ENCODE measurements around the gene PTK6. TPM values are rescaled to one million over a fixed set of nuclear protein-coding genes. Genes with fewer than 3 reads are reported as not detected.

The PTK6 gene
- total RNA-seq, 1 experiment from 2014 or later, result 0.14 TPM

- no peaks in the 10 kb centered on the region for H3K36me3 ChIP-seq (replicated peaks; ENCODE audit: control insufficient read depth, insufficient read depth, low read length)
- no peaks in the 10 kb centered on the region for H3K27me3 ChIP-seq (ENCODE audit: control insufficient read depth, insufficient read depth, low read length)
- H3K4me3 ChIP-seq (ENCODE audit: insufficient read depth, low read depth, low read length), result no peak overlapping the region
- no peak for DNase-seq
Observed at GRCh38 chr20:63544958-63545516, 7.9 kb upstream of the PTK6 start.

- Histone ChIP-seq H3K27me3 (ENCODE audit: control insufficient read depth, insufficient read depth, low read length) (no peaks in the 10 kb centered on the region), H3K36me3 (replicated peaks; ENCODE audit: control insufficient read depth, insufficient read depth, low read length) (no peaks in the 10 kb centered on the region), H3K4me3 (ENCODE audit: insufficient read depth, low read depth, low read length) (no peak overlapping the region)
- no peak for DNase-seq
Observed at GRCh38 chr20:63544241-63544957, 7.2 kb upstream of the PTK6 start.

GRCh38 chr20:63543733-63544132 is 6.6 kb upstream of the PTK6 start:
- DNase-seq, result no peak
- no peak overlapping the region for H3K4me3 ChIP-seq (ENCODE audit: insufficient read depth, low read depth, low read length)
- no peaks in the 10 kb centered on the region for H3K27me3 ChIP-seq (ENCODE audit: control insufficient read depth, insufficient read depth, low read length)
- H3K36me3 ChIP-seq (replicated peaks; ENCODE audit: control insufficient read depth, insufficient read depth, low read length), result no peaks in the 10 kb centered on the region

GRCh38 chr20:63543131-63543530 is 6.0 kb upstream of the PTK6 start:
- Histone ChIP-seq H3K4me3 (ENCODE audit: insufficient read depth, low read depth, low read length) (no peak overlapping the region), H3K27me3 (ENCODE audit: control insufficient read depth, insufficient read depth, low read length) (no peaks in the 10 kb centered on the region), H3K36me3 (replicated peaks; ENCODE audit: control insufficient read depth, insufficient read depth, low read length) (no peaks in the 10 kb centered on the region)
- DNase-seq, result no peak

GRCh38 chr20:63542696-63543095 is 5.5 kb upstream of the PTK6 start:
- Histone ChIP-seq H3K36me3 (replicated peaks; ENCODE audit: control insufficient read depth, insufficient read depth, low read length) (no peaks in the 10 kb centered on the region), H3K4me3 (ENCODE audit: insufficient read depth, low read depth, low read length) (no peak overlapping the region), H3K27me3 (ENCODE audit: control insufficient read depth, insufficient read depth, low read length) (no peaks in the 10 kb centered on the region)
- no peak for DNase-seq

- no peaks in the 10 kb centered on the region for H3K36me3 ChIP-seq (replicated peaks; ENCODE audit: control insufficient read depth, insufficient read depth, low read length)
- no peak overlapping the region for H3K4me3 ChIP-seq (ENCODE audit: insufficient read depth, low read depth, low read length)
- no peak for DNase-seq
- no peaks in the 10 kb centered on the region for H3K27me3 ChIP-seq (ENCODE audit: control insufficient read depth, insufficient read depth, low read length)
Observed at GRCh38 chr20:63542031-63542559, 4.9 kb upstream of the PTK6 start.

GRCh38 chr20:63541371-63541770 is 4.2 kb upstream of the PTK6 start:
- no peak for DNase-seq
- no peaks in the 10 kb centered on the region for H3K27me3 ChIP-seq (ENCODE audit: control insufficient read depth, insufficient read depth, low read length)
- no peaks in the 10 kb centered on the region for H3K36me3 ChIP-seq (replicated peaks; ENCODE audit: control insufficient read depth, insufficient read depth, low read length)
- no peak overlapping the region for H3K4me3 ChIP-seq (ENCODE audit: insufficient read depth, low read depth, low read length)

- DNase-seq, result no peak
- Histone ChIP-seq H3K36me3 (replicated peaks; ENCODE audit: control insufficient read depth, insufficient read depth, low read length) (no peaks in the 10 kb centered on the region), H3K4me3 (ENCODE audit: insufficient read depth, low read depth, low read length) (no peak overlapping the region), H3K27me3 (ENCODE audit: control insufficient read depth, insufficient read depth, low read length) (no peaks in the 10 kb centered on the region)
Observed at GRCh38 chr20:63540417-63541186, 3.4 kb upstream of the PTK6 start.

GRCh38 chr20:63539441-63540370 is 2.5 kb upstream of the PTK6 start:
- no peak for DNase-seq
- H3K36me3 ChIP-seq (replicated peaks; ENCODE audit: control insufficient read depth, insufficient read depth, low read length), result no peaks in the 10 kb centered on the region
- H3K4me3 ChIP-seq (ENCODE audit: insufficient read depth, low read depth, low read length), result no peak overlapping the region
- no peaks in the 10 kb centered on the region for H3K27me3 ChIP-seq (ENCODE audit: control insufficient read depth, insufficient read depth, low read length)

- Histone ChIP-seq H3K27me3 (ENCODE audit: control insufficient read depth, insufficient read depth, low read length) (no peaks in the 10 kb centered on the region), H3K36me3 (replicated peaks; ENCODE audit: control insufficient read depth, insufficient read depth, low read length) (no peaks in the 10 kb centered on the region), H3K4me3 (ENCODE audit: insufficient read depth, low read depth, low read length) (no peak overlapping the region)
- no peak for DNase-seq
Observed at GRCh38 chr20:63539092-63539430, 1.9 kb upstream of the PTK6 start.

- Histone ChIP-seq H3K36me3 (replicated peaks; ENCODE audit: control insufficient read depth, insufficient read depth, low read length) (no peaks in the 10 kb centered on the region), H3K27me3 (ENCODE audit: control insufficient read depth, insufficient read depth, low read length) (no peaks in the 10 kb centered on the region), H3K4me3 (ENCODE audit: insufficient read depth, low read depth, low read length) (peak overlapping the region; percentile 21)
- peak; percentile 84 for DNase-seq
Observed at GRCh38 chr20:63538204-63539091, 1.3 kb upstream of the PTK6 start.

- H3K36me3 ChIP-seq (replicated peaks; ENCODE audit: control insufficient read depth, insufficient read depth, low read length), result no peaks in the 10 kb centered on the region
- H3K27me3 ChIP-seq (ENCODE audit: control insufficient read depth, insufficient read depth, low read length), result no peaks in the 10 kb centered on the region
- DNase-seq, result peak; percentile 100
- peak overlapping the region; percentile 21 for H3K4me3 ChIP-seq (ENCODE audit: insufficient read depth, low read depth, low read length)
Observed at GRCh38 chr20:63537525-63538203, 488 bp upstream of the PTK6 start.
